HUDEP-2 (cell line): ENCODE measurements around the gene SND1.

Experiments
- DNase-seq, 76 experiments: peaks; one replicate each; lab custom pipeline; 2025; ENCODE audit not compliant: unreplicated experiment in 76 of 76; lab: John Stamatoyannopoulos, UW

SND1 gene

DNA sequence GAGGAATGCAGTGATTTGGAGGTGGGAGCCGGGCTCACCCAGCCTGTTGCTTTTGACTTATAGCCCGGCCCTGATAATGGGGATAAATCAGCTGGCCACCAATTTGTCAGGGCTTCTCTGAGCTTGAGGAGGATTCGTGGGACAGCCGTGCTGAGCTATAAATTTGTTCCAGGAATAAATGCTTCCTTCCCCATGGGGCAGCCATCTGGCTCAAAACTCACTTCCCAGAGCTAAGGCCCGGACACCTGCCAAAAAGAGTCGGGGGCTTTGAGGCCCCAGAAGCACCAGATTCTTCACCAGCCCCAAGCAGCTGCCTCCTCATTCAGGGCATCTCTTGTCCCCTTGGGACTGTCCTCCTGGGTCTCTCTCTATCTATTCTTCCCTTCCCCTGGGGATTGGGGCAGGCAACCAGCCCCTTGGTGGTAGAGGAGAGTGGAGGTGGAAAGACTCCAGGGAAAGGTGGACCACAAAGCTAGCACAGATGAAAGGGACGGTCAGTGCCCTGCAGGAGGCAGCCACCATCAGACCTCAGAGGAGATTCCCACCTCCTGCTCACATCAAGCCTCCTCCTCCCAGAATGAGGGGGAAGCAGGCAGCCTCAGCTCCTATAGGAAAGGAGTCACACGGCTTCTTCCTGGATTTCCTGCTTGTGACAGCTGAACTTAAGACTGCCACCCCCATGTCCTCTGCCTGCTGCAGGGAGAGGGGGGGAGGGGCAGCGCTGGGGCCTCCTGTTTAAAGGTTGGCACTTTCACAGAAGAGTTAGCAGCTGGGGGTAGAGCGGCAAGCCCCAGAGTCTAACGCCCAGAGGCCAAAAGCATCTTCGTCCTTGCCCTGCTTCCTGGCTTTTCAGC lies 423.5 kb downstream of the SND1 start:
- DNase-seq = no peak

DNA sequence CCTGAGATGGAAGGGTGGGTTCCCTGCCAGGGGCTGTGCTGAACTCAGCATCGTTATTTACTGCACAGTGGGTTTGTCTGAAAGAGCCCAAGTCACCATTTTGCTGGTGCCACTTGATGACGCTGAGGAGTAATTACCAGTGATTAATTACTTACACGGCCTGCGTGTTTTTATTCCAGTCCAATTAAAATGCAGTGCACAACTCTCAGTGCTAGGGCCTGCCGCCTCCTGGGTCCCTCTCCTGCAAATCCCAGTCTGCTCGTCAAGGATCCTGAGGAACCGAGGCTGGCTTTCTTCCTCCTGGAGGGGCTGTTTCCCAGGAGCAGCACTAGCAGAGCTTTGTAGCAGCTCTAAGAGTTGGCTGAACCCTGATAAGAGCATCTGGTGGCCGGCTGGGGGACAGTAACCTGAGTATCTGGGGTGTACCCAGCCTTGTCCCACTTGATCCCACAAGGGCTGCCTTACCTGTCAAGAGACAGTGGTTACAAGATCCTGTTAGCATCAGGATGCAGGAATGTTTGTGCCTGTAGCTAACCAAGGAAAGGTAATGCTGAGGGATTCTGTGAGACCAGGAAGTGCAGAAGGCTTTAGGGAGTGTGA lies 424.3 kb downstream of the SND1 start:
- no peak for DNase-seq

DNA sequence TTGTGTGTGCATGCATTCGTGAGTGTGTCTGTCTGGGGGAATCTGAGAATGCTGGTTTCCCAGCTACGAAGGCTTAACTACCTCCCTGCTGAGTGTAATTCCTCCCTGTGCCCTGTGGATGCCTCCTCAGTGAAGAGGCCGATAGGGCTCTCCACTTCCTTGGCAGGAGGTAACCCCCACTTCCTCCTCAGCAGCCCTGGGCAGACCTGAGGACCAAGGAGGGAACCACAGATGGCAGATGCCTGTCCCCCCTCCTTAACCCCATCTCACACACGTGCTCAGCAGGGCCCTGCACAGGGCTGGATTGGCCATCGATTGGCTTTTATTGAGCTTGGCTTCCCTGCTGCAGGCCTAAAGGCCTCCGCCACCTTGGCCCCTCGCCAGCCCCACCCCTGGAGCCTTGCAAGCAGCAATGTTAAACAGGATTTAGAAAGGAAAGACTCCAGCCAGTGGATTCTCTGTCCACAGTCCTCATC lies 424.8 kb downstream of the SND1 start:
- peak in 8 of 76 experiments; percentile 1 to 39 (median 18) for DNase-seq

DNA sequence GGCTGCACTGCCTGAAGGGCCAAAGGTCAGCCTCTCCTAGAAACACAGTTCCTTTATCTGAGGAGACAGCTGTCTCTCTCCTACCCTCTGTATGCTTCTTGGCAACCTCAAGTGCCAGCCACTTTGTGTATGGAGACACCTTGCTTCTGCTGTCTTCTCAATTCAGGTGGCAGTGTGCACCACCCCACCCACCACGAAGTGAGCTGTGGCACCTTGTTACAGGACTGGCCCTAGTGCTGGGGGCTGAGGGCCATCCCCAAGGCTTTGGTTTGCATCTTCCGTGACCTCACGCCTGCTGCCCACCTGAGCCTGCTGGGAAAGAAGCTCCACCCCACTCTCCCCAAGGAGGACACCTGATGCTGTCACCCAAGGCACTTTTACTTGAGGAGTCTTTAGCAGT lies 426.3 kb downstream of the SND1 start:
- DNase-seq = no peak

DNA sequence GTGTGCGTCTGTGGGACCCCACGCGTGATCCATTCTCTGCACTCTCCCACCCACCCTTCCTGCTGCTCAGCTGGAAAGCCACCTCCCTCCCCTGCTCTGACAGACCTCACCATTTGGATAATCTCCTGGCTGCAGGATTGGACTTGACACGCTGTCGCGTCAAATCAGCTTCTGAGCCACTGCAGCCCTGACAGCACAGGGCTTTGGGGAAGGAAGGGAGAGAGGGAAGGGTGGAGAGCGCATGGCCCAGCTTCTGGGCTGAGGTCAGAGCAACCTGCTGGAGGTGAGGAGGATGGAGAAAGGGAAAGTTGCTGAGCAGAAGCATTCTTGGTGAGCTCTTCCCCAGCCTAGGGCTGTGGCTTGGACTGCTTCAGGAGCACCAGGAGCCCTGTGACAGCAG lies 428.2 kb downstream of the SND1 start:
- DNase-seq = no peak

DNA sequence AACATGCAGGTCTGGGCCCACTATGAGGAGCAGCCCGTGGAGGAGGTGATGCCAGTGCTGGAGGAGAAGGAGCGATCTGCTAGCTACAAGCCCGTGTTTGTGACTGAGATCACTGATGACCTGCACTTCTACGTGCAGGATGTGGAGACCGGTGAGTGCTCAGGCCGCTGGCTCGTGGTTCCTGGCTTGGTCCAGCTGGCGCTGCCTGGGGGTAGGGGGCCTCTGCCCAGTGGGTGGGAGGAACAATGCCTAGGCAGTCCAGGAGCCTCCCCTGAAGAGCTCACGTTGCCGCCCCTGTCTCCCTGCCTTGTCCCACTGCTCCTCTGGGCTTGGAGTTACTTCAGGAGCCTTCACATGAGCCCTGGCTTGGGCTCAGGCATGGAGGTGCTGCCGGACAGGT lies 429.4 kb downstream of the SND1 start:
- no peak for DNase-seq

DNA sequence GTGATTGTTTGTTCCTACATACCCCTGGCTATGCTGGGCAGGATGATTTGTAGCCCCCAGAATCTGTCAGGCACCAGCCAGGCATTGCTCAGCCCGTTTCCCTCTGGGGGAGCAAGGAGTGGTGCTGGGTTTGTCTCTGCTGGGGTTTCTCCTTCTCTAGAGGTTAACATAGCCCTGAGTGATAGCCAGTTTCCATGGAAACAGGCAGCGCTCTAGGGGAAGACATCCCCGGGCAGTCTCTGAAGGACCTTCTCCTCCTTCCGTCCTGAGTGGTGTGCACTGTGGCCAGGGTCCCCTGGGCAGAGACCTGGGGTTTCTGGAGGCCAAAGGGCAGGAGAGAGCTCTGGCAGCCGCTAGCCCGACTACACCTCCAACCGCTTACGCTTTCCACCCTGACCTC lies 429.8 kb downstream of the SND1 start:
- DNase-seq = no peak

DNA sequence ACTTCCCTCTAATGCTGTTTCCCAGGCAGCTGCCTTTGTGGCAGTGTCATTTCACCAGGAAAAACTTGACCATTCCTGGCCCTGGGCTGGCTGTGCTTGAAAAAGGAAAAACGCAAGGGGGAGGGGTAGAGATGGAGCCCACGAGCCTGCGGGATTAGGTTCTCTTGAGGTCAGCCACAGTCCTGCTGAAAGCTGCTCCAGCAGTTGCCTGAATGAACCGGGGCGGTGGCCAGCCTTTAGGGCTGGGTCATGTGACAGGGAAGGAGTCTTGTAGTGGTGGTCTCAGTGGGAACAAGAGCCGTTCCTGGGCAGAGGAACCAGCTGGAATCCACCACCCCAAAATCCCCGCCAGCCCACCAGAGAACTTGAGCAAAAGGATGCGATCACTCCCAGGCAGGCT lies 430.4 kb downstream of the SND1 start:
- DNase-seq = no peak

DNA sequence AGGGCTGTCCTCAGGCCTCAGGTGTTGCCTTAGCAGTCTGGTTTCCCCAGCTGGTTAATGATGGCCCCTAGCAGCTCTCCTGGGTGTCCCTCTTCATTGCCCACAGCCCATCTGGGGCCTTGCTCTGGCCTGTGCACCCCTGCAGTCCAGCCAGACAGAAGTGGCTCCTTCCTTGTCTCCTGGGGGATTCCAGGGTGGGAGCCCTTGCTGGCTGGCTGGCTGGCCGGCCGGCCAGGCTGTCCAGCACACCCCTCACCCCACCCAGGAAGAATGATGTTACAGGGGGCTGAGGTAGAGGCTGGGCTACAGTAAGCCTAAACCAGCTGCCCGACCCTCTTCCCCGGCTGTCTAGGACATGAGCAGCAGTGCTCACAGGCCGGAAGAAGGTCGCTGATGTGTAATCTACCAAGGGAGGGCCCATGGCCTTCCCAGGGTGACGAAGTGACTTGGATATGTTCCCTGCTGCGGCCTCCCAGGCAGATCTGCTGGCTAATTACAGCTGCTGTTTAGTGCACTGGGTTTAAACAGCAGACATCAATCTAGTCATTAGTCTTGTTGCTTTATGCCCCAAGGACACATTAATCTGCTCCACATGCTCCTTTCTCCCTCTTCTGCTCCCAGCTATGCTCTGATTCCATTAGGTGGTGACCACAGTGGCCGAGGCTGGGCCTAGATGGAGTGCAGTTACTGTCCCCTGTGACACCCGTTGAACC lies 433.1 kb downstream of the SND1 start:
- DNase-seq = no peak

DNA sequence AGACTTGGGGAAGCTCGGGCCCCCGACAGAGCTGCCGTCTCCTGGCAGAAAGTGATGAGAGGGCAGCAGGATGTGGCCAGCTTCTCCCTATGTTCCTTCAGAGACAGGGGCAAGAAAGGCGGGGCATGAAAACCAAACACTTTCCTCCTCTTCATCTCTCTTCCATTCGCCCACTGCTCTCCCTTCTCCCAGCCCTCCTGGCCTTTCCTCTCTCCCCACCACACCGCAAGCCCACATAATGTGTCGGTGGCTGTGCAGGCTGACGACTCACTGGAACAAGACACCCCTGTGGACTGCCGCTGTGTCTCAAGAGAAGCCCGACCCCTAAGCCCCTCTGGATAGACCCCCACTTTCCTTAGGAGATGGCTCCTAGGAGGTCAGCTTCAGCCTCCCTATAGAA lies 438.5 kb downstream of the SND1 start:
- no peak for DNase-seq

DNA sequence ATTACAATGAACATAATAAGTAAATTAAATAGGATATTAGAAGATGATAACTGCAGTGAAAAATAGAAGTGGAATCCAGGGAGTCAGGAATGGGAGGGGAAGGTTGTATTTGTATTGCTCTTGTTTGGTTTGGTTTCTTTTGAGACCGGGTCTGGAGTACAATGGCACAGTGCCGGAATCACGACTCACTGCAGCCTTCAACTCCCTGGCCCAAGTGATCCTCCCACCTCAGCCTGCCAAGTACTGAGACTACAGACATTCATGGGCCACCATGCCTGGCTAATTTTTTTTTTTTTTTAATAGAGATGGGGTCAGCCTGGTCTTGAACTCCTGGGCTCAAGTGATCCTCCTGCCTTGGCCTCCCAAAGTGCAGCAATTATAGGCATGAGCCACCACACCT lies 439.1 kb downstream of the SND1 start:
- DNase-seq = no peak

DNA sequence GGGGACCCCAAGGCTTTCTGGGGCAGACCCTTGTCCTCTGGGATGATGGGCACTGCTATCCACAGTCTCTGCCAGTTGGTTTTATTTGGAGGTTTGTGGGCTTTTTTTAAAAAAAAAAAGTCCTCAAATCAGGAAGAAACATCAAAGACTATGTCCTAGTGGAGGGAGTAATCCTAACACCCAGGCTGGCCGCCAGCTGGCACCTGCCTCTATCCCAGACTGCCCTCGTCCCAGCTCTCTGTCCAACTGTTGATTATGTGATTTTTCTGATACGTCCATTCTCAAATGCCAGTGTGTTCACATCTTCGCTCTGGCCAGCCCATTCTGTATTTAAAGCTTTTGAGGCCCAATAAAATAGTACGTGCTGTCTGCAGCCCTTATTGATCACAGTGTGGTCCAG lies 440.2 kb downstream of the SND1 start:
- no peak for DNase-seq

DNA sequence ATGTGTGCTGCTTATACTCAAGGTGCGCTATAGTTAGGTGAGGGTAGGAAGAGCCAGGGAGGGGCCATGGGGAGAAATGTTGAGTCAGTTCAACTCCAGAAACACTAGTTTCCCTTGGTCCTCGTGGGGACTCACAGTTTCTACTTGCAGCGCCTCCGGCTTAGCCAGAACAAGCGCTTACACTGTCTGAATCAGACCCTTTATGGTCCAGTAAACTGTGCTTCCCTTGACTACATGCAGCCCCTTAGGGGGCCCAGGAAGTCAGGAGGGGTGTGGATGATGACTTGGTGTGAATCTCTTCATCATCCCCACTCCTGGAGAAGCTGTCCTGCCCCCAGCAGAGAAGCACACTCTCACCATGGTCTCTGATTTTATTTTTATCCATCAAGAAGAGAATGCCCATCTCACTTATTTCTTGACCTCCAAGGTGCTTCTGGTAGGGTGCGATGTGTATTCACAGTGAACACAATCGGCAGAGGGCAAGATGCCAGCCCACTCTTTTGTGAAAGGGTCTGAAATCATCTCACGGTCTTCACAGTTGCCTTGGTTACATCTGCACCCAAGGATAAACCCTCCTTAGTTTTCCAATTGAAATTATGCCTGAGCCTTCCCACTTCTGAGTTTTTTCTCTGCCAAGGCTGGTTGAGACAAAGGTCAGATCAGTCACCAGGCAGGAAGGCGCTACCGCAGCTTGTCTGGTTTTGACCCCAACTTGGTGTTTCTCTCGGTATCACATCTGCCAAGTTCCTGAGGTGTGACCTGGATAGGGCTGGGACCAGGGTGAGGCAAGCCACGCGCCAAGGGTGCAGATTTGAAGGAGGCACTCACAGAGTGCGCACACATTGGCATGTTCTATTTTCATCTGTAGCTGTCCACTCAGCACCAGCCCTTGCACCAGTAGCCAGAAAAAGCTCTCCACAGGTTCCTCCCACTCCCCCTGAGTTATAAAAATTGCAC lies 441.9 kb downstream of the SND1 start:
- no peak for DNase-seq

DNA sequence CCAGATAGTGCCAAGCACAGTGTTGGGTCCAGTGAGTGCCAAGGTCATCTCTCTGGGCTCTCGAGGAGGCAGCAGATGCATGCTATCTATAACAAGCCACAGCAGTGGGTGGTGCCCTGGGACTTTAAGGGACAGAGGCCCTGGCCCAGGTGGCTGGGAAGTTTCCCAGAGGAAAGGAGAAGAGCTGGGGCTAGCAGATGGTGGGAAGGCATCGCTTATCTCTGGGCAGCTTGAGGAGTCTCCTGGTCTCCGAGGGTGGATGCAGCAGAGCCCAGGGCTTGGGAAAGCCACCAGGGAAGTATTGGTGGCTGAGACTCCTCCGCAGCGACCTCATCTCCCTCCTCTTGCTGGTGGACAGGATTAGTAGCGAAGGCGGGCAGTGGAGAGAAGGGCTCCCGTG lies 442.7 kb downstream of the SND1 start:
- DNase-seq = no peak

DNA sequence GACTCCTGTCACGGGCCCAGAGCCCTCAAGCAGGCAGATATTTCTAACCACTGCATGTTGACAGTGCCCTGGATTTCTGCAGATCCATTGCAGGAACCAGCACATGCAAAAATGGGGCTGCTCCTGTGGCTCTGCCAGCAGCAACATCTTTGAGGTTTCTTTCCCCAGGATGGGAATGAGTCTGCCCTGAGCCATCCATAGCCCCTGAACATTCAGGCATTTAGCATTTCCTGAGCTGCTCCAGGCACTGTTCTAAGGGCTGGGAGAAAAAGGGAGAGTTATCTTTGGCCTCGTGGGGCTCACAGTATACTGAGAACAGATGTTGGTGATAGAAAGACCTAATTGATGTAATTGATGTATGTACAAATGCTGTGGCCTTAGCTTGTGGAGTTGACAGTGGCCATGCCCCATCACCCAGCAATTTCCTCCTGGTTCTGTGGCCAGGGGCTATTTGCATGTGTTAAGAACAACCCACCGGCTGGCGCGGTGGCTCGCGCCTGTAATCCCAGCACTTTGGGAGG lies 445.3 kb downstream of the SND1 start:
- DNase-seq = no peak

DNA sequence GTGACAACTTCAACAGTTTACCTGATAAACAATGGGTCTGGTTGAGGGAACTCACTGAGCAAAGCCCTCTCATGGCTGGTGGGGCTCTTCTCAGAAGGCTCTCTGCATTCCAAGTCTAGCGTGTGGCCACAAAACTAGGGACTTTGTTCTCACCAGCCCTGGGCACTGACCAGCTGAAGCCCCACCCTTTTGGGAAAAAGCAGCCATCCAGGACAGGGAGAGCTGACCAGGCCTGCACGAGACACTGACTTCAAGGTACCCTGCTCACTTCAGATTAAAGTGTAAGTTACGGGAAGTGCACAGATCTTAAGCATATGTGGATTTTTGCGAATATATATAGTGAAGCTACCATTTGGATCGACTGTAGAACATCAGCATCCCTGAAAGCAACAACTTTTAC lies 446.6 kb downstream of the SND1 start:
- DNase-seq = no peak

DNA sequence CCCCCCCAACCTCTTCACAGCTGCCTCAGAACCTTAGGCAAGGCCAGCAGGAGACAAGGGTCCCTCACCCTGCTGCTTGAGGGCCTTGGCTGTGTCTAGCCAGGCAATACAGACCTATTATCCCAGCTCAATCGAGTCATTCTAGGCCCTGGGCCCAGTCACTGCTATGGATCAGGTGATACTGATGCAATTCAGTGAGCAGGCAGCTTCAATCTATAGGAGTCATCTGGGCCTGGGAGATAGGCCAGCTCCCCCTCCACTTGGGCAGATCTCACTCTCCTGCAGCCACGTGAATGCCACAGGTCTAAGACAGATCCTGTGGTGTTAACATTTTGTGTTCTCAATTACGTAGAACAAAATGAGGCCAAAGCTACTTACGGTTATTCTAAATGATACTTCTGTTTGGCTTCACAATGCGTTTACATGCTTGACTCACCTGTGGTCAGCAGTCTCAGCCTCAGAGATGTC lies 447.2 kb downstream of the SND1 start:
- DNase-seq = peak in 64 of 76 experiments; percentile 6 to 80 (median 36)

DNA sequence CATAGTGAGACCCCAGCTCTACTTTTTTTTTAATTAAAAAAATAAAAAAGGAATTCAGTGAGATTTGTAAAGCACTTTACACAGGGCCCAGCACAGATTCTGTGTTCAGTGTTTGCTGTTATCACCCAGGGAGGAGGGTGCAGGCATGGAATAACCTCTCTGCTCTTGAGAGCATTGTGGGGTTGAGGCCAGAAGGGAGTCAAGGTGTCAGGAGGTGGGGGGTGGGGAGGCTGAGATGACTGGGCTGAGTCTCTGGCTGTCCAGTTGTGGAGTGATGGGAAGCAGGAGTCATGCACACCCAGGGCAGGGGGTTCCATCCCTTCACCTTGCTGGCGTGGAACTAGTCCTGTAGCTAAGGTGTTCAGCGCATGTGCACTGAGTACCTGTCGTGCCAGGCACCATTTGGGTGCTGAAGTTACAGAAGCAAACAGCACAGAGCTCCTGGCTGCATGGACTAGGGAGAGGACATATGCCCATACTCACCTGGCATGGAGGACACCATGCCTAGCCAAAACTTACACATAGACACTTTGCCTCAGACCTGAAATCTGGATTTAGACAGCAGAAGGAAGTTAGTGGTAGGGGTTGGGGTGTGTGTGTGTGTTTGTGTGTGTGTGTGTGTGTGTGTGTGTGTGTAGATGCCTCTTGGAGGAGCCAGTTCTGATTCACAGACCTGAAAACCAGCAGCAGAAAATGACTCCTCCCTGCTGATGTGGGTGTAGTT lies 448.4 kb downstream of the SND1 start:
- peak in 1 of 76 experiments; percentile 5 for DNase-seq

DNA sequence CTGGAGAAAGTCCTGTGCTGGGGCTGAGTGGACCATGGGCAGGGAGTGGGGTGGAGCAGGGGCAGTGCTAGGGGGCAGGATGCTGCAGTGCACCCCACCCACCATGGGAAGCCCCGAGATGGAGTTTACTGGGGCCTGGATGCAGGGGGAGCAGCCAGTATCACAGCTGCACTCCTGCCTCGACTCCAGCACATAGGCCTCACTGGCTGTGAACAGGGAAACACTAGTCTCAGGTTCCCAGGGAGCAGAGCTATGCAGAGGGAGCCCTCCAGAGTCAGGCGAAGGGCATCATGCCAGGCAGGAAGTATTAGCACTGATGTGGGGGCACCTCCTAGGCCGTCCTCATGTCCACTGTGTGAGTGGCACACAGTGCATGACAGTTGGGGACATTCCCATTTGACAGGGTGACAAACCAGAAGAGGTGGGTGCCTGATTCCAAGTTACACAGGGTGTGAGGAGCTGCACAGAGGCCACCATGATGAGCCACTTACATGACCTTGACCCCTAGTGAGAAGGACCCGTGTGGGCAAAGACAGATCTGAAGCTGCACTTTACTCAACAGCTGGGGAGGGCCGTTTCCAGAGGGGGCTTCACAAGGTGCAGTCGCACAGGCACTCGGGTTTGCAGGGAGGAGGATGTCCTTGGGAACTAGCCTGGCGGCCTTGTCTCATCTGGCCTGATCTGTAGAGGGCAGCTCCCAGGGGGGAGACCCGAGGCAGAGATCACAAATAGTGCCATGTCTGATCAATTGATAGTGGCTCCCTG lies 449.1 kb downstream of the SND1 start:
- no peak for DNase-seq
